ENCODE results near the gene PDXP.

Gene PDXP

DNA sequence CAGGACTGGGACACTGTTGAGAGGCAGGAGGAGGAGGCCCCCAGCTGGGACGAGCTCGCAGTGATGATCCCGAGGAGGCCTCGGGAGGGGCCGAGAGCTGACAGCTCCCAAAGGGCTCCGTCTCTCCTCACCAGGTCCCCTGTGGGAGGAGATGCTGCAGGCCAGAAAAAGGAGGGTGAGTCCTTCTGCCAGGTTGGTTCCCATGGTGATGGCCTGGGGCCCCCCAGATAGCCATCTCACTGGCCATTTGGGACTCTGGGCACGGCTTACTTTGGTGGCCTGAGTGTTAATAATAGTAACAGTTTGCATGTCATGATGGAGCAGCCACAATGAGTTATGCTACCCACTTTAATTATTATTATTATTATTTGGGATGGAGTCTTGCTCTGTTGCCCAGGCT lies 57.2 kb downstream of the PDXP start:
- no peak overlapping the region for H3K27ac ChIP-seq
- TF ChIP-seq ZFX (IDR thresholded peaks at IDR 0.05; ENCODE audit: borderline replicate concordance), result no peak
